GM12874 (cell line): ENCODE results near the gene ZNF268.

Experiments used
- CTCF ChIP-seq: IDR thresholded peaks from 2 replicates; pipeline ENCODE4 v1.5.1; 2011; ENCODE audit warnings: low read depth, mild to moderate bottlenecking, control low read depth, low read length, moderate library complexity; ENCODE audit not compliant: insufficient read depth

The ZNF268 gene

GRCh38 chr12:133181238-133181959, at the start of gene ZNF268:
TSS of gene ZNF268 (plus strand) at chr12:133181495. CDS start at chr12:133181998, 503 bp downstream.
- TF ChIP-seq CTCF = peak; percentile 83

GRCh38 chr12:133135747-133136146, 45.5 kb upstream of the ZNF268 start:
- TF ChIP-seq CTCF = no peak

GRCh38 chr12:133145981-133146380, 35.3 kb upstream of the ZNF268 start:
- no peak for TF ChIP-seq CTCF

- TF ChIP-seq CTCF = no peak
These were observed 25.1 kb upstream of the ZNF268 start for GRCh38 chr12:133156125-133156690.

- TF ChIP-seq CTCF = no peak
These were observed 15.5 kb upstream of the ZNF268 start for GRCh38 chr12:133165776-133166175.

GRCh38 chr12:133172491-133172890, 8.8 kb upstream of the ZNF268 start:
- TF ChIP-seq CTCF = no peak

- no peak for TF ChIP-seq CTCF
These were observed 6.4 kb upstream of the ZNF268 start for GRCh38 chr12:133174901-133175300.
